K562 (cell line): ENCODE measurements around the gene TSR2. TPM values are rescaled to one million over a fixed set of nuclear protein-coding genes. Genes with fewer than 3 reads are reported as not detected.

Experiments used
- C11orf30 ChIP-seq: fragments of 450-650 bp; IDR thresholded peaks from 2 replicates; pipeline ENCODE4 v1.6.1; 2016; ENCODE audit warnings: low read depth, mild to moderate bottlenecking
- ESRRA ChIP-seq: fragments of 450-650 bp; IDR thresholded peaks from 2 replicates; pipeline ENCODE4 v1.6.1; 2014; ENCODE audit warnings: low read depth, mild to moderate bottlenecking, moderate library complexity, borderline replicate concordance
- HOXB6 ChIP-seq: fragments of 250-450 bp; sonication (Bioruptor Pico); IDR thresholded peaks from 2 replicates; pipeline ENCODE4 v1.5.1; 2022; ENCODE audit warnings: mild to moderate bottlenecking, borderline replicate concordance
- NCOR1 ChIP-seq: fragments of 450-650 bp; IDR thresholded peaks from 2 replicates; pipeline ENCODE4 v1.6.1; 2016; ENCODE audit warnings: mild to moderate bottlenecking, moderate library complexity
- NR2F6 ChIP-seq: fragments of 450-650 bp; formaldehyde crosslinking; IDR thresholded peaks from 2 replicates; pipeline ENCODE4 v1.4.0; 2020; ENCODE audit warnings: mild to moderate bottlenecking
- PCBP1 ChIP-seq: fragments of 200-400 bp; formaldehyde crosslinking; IDR thresholded peaks from 2 replicates; pipeline ENCODE4 v1.6.1; 2018; ENCODE audit warnings: mild to moderate bottlenecking, low read depth, low read length; ENCODE audit not compliant: poor library complexity, severe bottlenecking
- PML ChIP-seq: IDR thresholded peaks from 2 replicates; pipeline ENCODE4 v1.6.1; 2012; ENCODE audit warnings: low read length, inconsistent platforms
- POLR2AphosphoS5 ChIP-seq: IDR thresholded peaks from 2 replicates; pipeline ENCODE4 v1.6.1; 2011; ENCODE audit warnings: mild to moderate bottlenecking, low read depth, low read length, moderate library complexity; ENCODE audit not compliant: control insufficient read depth, insufficient read depth
- SIN3A ChIP-seq, 2 experiments: fragments of 150-350 bp in 1 of 2; IDR thresholded peaks; 2 replicates each; pipeline ENCODE4 v1.6.1; 2011 to 2016; ENCODE audit warnings: borderline replicate concordance in 2 of 2, low read depth in 2 of 2, low read length in 2 of 2, mild to moderate bottlenecking in 2 of 2, moderate library complexity in 2 of 2; ENCODE audit not compliant: control insufficient read depth in 1 of 2
- TAF9B ChIP-seq: fragments of 450-650 bp; IDR thresholded peaks from 2 replicates; pipeline ENCODE4 v1.6.1; 2018; ENCODE audit warnings: mild to moderate bottlenecking; ENCODE audit not compliant: partially characterized antibody
- TCF7L2 ChIP-seq: fragments of 150-350 bp; IDR thresholded peaks from 2 replicates; pipeline ENCODE4 v1.6.1; 2016; ENCODE audit warnings: low read depth, mild to moderate bottlenecking, low read length, moderate library complexity
- ZNF347 ChIP-seq: fragments of 450-650 bp; formaldehyde crosslinking; IDR thresholded peaks from 2 replicates; pipeline ENCODE4 v1.4.0; 2020; ENCODE audit warnings: low read depth, mild to moderate bottlenecking, moderate library complexity
- ZNF77 ChIP-seq: fragments of 250-450 bp; sonication (Bioruptor Pico); IDR thresholded peaks from 2 replicates; pipeline ENCODE4 v1.5.0; 2020
- ZSCAN32 ChIP-seq: fragments of 450-650 bp; formaldehyde crosslinking; IDR thresholded peaks from 2 replicates; pipeline ENCODE4 v1.4.0; 2020; ENCODE audit warnings: mild to moderate bottlenecking, moderate library complexity
- polyA plus RNA-seq, 8 experiments: library from polyadenylated mRNA; depleted of rRNA in 4 of 8; stranded (reverse) in 5 of 8; unstranded in 3 of 8; fragments of >200 nt; fragmentation: Nextera tagmentation in 2 of 8; fragmentation: Illumina TruSeq in 1 of 8; extraction: Ambion mirVana in 2 of 8; extraction: Trizol in 1 of 8; gene quantifications; 2 replicates each; pipeline versions ENCODE4 v1.2.1 to v1.2.3, GENCODE V29; 2011 to 2014; ENCODE audit warnings: inconsistent platforms in 1 of 8, missing spikeins in 1 of 8
- total RNA-seq, 7 experiments: library from RNA; depleted of rRNA in 6 of 7; stranded (reverse); fragments of >200 nt in 6 of 7; fragmentation: Illumina TruSeq in 2 of 7; extraction: Trizol in 2 of 7; gene quantifications; 2 replicates each; pipeline versions ENCODE4 v1.2.1 to v1.2.3, GENCODE V29; 2011 to 2021; ENCODE audit warnings: low replicate concordance in 1 of 7
- TF ChIP-seq, protein P1 (sequence below): fragments of 250-450 bp; sonication (Bioruptor Pico); IDR thresholded peaks from 2 replicates; pipeline ENCODE4 v1.9.0; 2021; ENCODE audit warnings: mild to moderate bottlenecking, inconsistent platforms
- TF ChIP-seq, protein P2 (sequence below): sonication (generic); formaldehyde crosslinking; IDR thresholded peaks from 2 replicates; pipeline ENCODE4 v1.8.1; 2023; ENCODE audit warnings: mild to moderate bottlenecking, missing genetic modification reagents, moderate library complexity
- TF ChIP-seq, protein P3 (sequence below): fragments of 450-650 bp; IDR thresholded peaks from 2 replicates; pipeline ENCODE4 v1.6.1; 2016; ENCODE audit warnings: low read depth, mild to moderate bottlenecking, moderate library complexity

The TSR2 gene
- total and polyA plus RNA-seq, 9 of the 15 experiments (the other 6 are each of a cell fraction or from before 2014, with no cell fraction given) = 8.6 to 50.0 (median 28.5) TPM

- TF ChIP-seq, protein P1, sequence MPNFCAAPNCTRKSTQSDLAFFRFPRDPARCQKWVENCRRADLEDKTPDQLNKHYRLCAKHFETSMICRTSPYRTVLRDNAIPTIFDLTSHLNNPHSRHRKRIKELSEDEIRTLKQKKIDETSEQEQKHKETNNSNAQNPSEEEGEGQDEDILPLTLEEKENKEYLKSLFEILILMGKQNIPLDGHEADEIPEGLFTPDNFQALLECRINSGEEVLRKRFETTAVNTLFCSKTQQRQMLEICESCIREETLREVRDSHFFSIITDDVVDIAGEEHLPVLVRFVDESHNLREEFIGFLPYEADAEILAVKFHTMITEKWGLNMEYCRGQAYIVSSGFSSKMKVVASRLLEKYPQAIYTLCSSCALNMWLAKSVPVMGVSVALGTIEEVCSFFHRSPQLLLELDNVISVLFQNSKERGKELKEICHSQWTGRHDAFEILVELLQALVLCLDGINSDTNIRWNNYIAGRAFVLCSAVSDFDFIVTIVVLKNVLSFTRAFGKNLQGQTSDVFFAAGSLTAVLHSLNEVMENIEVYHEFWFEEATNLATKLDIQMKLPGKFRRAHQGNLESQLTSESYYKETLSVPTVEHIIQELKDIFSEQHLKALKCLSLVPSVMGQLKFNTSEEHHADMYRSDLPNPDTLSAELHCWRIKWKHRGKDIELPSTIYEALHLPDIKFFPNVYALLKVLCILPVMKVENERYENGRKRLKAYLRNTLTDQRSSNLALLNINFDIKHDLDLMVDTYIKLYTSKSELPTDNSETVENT (CRISPR knock-in tag) = 0 out of 2 replicates have a peak, but pooled peaks have one; percentile 32
- TF ChIP-seq PML (peak; percentile 36; the same call in 1 of the 2 replicates), NR2F6 (CRISPR knock-in tag) (no peak), SIN3A (IDR thresholded peaks at IDR 0.05; ENCODE audit: borderline replicate concordance in 2 of 2, control insufficient read depth in 1 of 2, low read depth in 2 of 2, low read length in 2 of 2) (peak in 1 of 2 experiments; percentile 37; a peak in 1 of 4 replicates), ZSCAN32 (CRISPR knock-in tag) (no peak), ESRRA (peak; percentile 95), TAF9B (peak; percentile 76), NCOR1 (peak; percentile 64), ZNF347 (no peak), PCBP1 (no peak), POLR2AphosphoS5 (peak; percentile 46; the same call in 1 of the 2 replicates), HOXB6 (CRISPR knock-in tag) (no peak), ZNF77 (CRISPR knock-in tag) (no peak), TCF7L2 (no peak), C11orf30 (peak; percentile 98)
- TF ChIP-seq, protein P2, sequence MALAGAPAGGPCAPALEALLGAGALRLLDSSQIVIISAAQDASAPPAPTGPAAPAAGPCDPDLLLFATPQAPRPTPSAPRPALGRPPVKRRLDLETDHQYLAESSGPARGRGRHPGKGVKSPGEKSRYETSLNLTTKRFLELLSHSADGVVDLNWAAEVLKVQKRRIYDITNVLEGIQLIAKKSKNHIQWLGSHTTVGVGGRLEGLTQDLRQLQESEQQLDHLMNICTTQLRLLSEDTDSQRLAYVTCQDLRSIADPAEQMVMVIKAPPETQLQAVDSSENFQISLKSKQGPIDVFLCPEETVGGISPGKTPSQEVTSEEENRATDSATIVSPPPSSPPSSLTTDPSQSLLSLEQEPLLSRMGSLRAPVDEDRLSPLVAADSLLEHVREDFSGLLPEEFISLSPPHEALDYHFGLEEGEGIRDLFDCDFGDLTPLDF (CRISPR knock-in tag) = peak; percentile 56; the same call in 1 of the 2 replicates
- TF ChIP-seq, protein P3, sequence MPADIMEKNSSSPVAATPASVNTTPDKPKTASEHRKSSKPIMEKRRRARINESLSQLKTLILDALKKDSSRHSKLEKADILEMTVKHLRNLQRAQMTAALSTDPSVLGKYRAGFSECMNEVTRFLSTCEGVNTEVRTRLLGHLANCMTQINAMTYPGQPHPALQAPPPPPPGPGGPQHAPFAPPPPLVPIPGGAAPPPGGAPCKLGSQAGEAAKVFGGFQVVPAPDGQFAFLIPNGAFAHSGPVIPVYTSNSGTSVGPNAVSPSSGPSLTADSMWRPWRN = no peak
These were observed at the start of gene TSR2 (continued) for GRCh38 chrX:54439960-54440871.
